Fibroblast of lung (primary cell): ENCODE results near the gene CLEC4F. TPM values are rescaled to one million over a fixed set of nuclear protein-coding genes. Genes with fewer than 3 reads are reported as not detected.

ENCODE experiments used
- DNase-seq, 2 donors: peaks; one replicate each; pipeline versions ENCODE4 v3.0.0 to v3.0.0-alpha.2; 2010; ENCODE audit warnings: low read depth in 2 of 2
- H2AFZ ChIP-seq: 2 replicates; pipeline ENCODE4 v1.5.1; 2012; ENCODE audit warnings: low read length, control low read depth, inconsistent platforms
- H3K27ac ChIP-seq: 2 replicates; pipeline ENCODE4 v1.5.1; 2011; ENCODE audit warnings: low read length, control low read depth; ENCODE audit not compliant: insufficient read depth
- H3K27me3 ChIP-seq: 2 replicates; pipeline ENCODE4 v1.5.1; 2011; ENCODE audit warnings: mild to moderate bottlenecking, low read length; ENCODE audit not compliant: control insufficient read depth, insufficient read depth
- H3K36me3 ChIP-seq: 2 replicates; pipeline ENCODE4 v1.5.1; 2011; ENCODE audit warnings: low read length; ENCODE audit not compliant: control insufficient read depth, insufficient read depth
- H3K4me1 ChIP-seq: 2 replicates; pipeline ENCODE4 v1.5.1; 2011; ENCODE audit warnings: low read length; ENCODE audit not compliant: control insufficient read depth, insufficient read depth; ENCODE audit errors: extremely low read depth
- H3K4me2 ChIP-seq: 2 replicates; pipeline ENCODE4 v1.5.1; 2011; ENCODE audit warnings: low read length, control low read depth; ENCODE audit not compliant: insufficient read depth; ENCODE audit errors: extremely low read depth
- H3K4me3 ChIP-seq, 4 experiments: fragments of 200-600 bp in 1 of 4; sonication (generic) in 1 of 4; replicated peaks in 1 of 4; 2 replicates each; pipeline ENCODE4 v1.5.1; 2011 to 2016; ENCODE audit warnings: low read length in 4 of 4, low read depth in 3 of 4, mild to moderate bottlenecking in 3 of 4, control low read depth in 2 of 4, inconsistent platforms in 1 of 4, mixed read lengths in 1 of 4; ENCODE audit not compliant: insufficient read depth in 1 of 4; ENCODE audit errors: control extremely low read depth in 1 of 4
- H3K79me2 ChIP-seq: 2 replicates; pipeline ENCODE4 v1.5.1; 2012; ENCODE audit warnings: mild to moderate bottlenecking, low read length, inconsistent platforms; ENCODE audit not compliant: control insufficient read depth, insufficient read depth
- H3K9ac ChIP-seq: 2 replicates; pipeline ENCODE4 v1.5.1; 2011; ENCODE audit warnings: mild to moderate bottlenecking, low read length, control low read depth; ENCODE audit not compliant: insufficient read depth
- H3K9me3 ChIP-seq: 2 replicates; pipeline ENCODE4 v1.5.1; 2012; ENCODE audit warnings: low read depth, low read length; ENCODE audit not compliant: control insufficient read depth, insufficient read depth
- H4K20me1 ChIP-seq: 2 replicates; pipeline ENCODE4 v1.5.1; 2011; ENCODE audit warnings: low read length; ENCODE audit not compliant: control insufficient read depth, insufficient read depth; ENCODE audit errors: extremely low read depth
- CTCF ChIP-seq, 2 donors: IDR thresholded peaks in 1 of 2; conservative IDR thresholded peaks in 1 of 2; 1 replicate in 1 of 2; 2 replicates in 1 of 2; pipeline ENCODE4 v1.5.1; 2011 to 2012; ENCODE audit warnings: low read length in 2 of 2, control low read depth in 1 of 2, inconsistent platforms in 1 of 2, low read depth in 1 of 2, mild to moderate bottlenecking in 1 of 2
- EZH2 ChIP-seq: IDR thresholded peaks from 2 replicates; pipeline ENCODE4 v1.5.1; 2012; ENCODE audit warnings: low read length, control low read depth, mild to moderate bottlenecking; ENCODE audit errors: missing control alignments
- polyA plus RNA-seq, 2 donors: library from polyadenylated mRNA; depleted of rRNA in 1 of 2; stranded (reverse) in 1 of 2; unstranded in 1 of 2; fragments of >200 nt; gene quantifications; 2 replicates each; pipeline ENCODE4 v1.2.1, GENCODE V29; 2011 to 2012; ENCODE audit warnings: missing spikeins in 1 of 2
- total RNA-seq: library from RNA; depleted of rRNA; stranded (reverse); fragments of >200 nt; gene quantifications from 2 replicates; pipeline ENCODE4 v1.2.1, GENCODE V29; 2014

Gene CLEC4F
- total and polyA plus RNA-seq, 2 donors (not counting 1 experiment from before 2014, with no cell fraction given), result not detected

DNA sequence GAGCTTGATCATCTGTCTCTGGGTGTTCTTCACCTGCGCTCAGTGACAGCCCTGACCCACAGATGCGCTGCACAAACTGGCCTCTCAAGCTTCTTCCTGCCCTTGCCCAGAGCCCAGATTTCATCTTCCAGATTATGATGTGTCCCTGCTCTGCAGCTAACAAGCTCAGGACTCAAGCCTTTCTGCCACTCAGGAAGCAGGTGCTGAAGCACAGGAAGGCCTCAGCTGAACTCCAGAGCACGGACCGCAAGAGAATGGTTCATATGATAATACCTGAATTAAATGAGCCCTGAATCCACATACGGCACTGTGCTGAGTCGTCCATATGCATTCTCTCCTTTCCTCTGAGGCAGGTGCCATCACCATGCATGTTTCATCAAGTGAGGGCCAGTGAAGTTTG, 11.5 kb upstream of the CLEC4F start:
- Histone ChIP-seq H3K9me3 (no peaks in the 10 kb centered on the region), H3K4me3 (no peak overlapping the region), H3K4me2 (no peak overlapping the region), H3K27ac (no peak overlapping the region), H3K36me3 (no peaks in the 10 kb centered on the region), H4K20me1 (no peaks in the 10 kb centered on the region), H3K79me2 (no peaks in the 10 kb centered on the region), H3K4me1 (no peaks in the 10 kb centered on the region), H3K27me3 (peaks cover 2% of the 10 kb centered on the region), H2AFZ (no peak overlapping the region), H3K9ac (no peak overlapping the region)
- no peak for TF ChIP-seq CTCF (conservative IDR thresholded peaks at IDR 0.05 in 1 of 2, IDR thresholded peaks at IDR 0.05 in 1 of 2; ENCODE audit: low read depth in 1 of 2, low read length in 2 of 2)
- TF ChIP-seq EZH2, result no peak
- DNase-seq, result no peak

- Histone ChIP-seq H4K20me1 (no peaks in the 10 kb centered on the region), H3K9ac (no peak overlapping the region), H2AFZ (no peak overlapping the region), H3K36me3 (no peaks in the 10 kb centered on the region), H3K27ac (no peak overlapping the region), H3K79me2 (no peaks in the 10 kb centered on the region), H3K4me3 (no peak overlapping the region), H3K4me1 (no peaks in the 10 kb centered on the region), H3K27me3 (peaks cover 2% of the 10 kb centered on the region), H3K4me2 (no peak overlapping the region), H3K9me3 (no peaks in the 10 kb centered on the region)
- no peak for TF ChIP-seq EZH2
- no peak for TF ChIP-seq CTCF (conservative IDR thresholded peaks at IDR 0.05 in 1 of 2, IDR thresholded peaks at IDR 0.05 in 1 of 2; ENCODE audit: low read depth in 1 of 2, low read length in 2 of 2)
- no peak for DNase-seq
Observed at GRCh38 chr2:70830366-70830765, 10.0 kb upstream of the CLEC4F start.

DNA sequence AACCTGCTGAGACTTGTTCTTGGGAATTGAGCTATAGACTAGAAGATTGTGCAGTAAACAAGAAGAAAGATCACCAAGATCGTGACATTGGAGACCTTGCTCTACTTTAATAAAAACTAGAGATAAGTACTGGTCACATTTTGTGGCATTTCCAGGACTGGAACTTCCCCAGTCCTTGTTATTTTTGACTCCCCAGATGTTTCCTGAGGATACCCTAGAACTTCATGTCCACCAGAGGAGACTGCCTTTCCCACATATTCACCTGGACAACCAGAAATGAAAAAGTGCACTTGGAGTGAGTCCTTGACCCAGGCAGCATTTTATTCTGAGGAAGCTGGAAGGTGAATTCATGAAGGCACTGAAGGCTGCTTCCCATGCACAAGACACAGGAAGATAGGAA, 9.5 kb upstream of the CLEC4F start:
- Histone ChIP-seq H3K4me3 (no peak overlapping the region), H3K9me3 (no peaks in the 10 kb centered on the region), H3K27ac (no peak overlapping the region), H2AFZ (no peak overlapping the region), H3K36me3 (no peaks in the 10 kb centered on the region), H3K27me3 (peaks cover 2% of the 10 kb centered on the region), H3K4me2 (no peak overlapping the region), H3K4me1 (no peaks in the 10 kb centered on the region), H4K20me1 (no peaks in the 10 kb centered on the region), H3K9ac (no peak overlapping the region), H3K79me2 (no peaks in the 10 kb centered on the region)
- TF ChIP-seq CTCF (conservative IDR thresholded peaks at IDR 0.05 in 1 of 2, IDR thresholded peaks at IDR 0.05 in 1 of 2; ENCODE audit: low read depth in 1 of 2, low read length in 2 of 2), result no peak
- TF ChIP-seq EZH2, result no peak
- DNase-seq, result no peak
